ENCODE results near the gene ATF6B. TPM values are rescaled to one million over a fixed set of nuclear protein-coding genes. Genes with fewer than 3 reads are reported as not detected.

ATF6B gene
- total RNA-seq (2016; rRNA removed; fragmentation: Illumina TruSeq; extraction: Trizol) = 7.5 and 18.1 TPM in 2 replicates
- total RNA-seq (2016; cell fraction: cytosol; rRNA removed; fragmentation: Illumina TruSeq; extraction: Trizol; ENCODE audit: low read depth) = 5.4 and 6.0 TPM in 2 replicates
- total RNA-seq (2016; cell fraction: insoluble cytoplasmic fraction; rRNA removed; fragmentation: Illumina TruSeq; extraction: Trizol) = 6.5 and 17.9 TPM in 2 replicates
- total RNA-seq (2016; cell fraction: membrane; rRNA removed; fragmentation: Illumina TruSeq; extraction: Trizol) = 4.1 and 4.3 TPM in 2 replicates
- 22.6 and 23.3 TPM in 2 replicates for total RNA-seq (2016; cell fraction: nucleus; rRNA removed; fragmentation: Illumina TruSeq; extraction: Trizol)
- polyA plus RNA-seq (2011; rRNA removed) = 44.0 and 45.8 TPM in 2 replicates
- 13.6 and 15.3 TPM in 2 replicates for polyA plus RNA-seq (2011; cell fraction: cytosol; rRNA removed)
- polyA plus RNA-seq (2011; cell fraction: nucleus; rRNA removed) = 155 and 167 TPM in 2 replicates
- 24.1 and 28.4 TPM in 2 replicates for polyA plus RNA-seq (2012)
- polyA plus RNA-seq (2016; cell fraction: cytosol; fragmentation: Illumina TruSeq; extraction: Trizol; ENCODE audit: low read depth) = 2.5 and 3.2 TPM in 2 replicates
- 10.4 and 12.2 TPM in 2 replicates for polyA plus RNA-seq (2016; cell fraction: insoluble cytoplasmic fraction; fragmentation: Illumina TruSeq; extraction: Trizol; ENCODE audit: low read depth)
- 3.3 and 4.5 TPM in 2 replicates for polyA plus RNA-seq (2016; cell fraction: membrane; fragmentation: Illumina TruSeq; extraction: Trizol; ENCODE audit: low read depth)
- 77.6 and 81.7 TPM in 2 replicates for polyA plus RNA-seq (2016; cell fraction: nucleus; fragmentation: Illumina TruSeq; extraction: Trizol; ENCODE audit: insufficient read depth, low read depth)
- polyA minus RNA-seq (2011; rRNA and poly(A)+ RNA removed; ENCODE audit: low replicate concordance) = 79.0 and 84.0 TPM in 2 replicates
- polyA minus RNA-seq (2011; cell fraction: cytosol; rRNA and poly(A)+ RNA removed) = 14.2 and 16.6 TPM in 2 replicates
- 40.5 and 43.0 TPM in 2 replicates for polyA minus RNA-seq (2011; cell fraction: nucleus; rRNA and poly(A)+ RNA removed)
- percentile 74 among the genes with signal in this experiment for Bru-seq, nascent RNA
- percentile 67 among the genes with signal in this experiment for BruChase-seq, experiment 1, labeled RNA remaining after a 6-hour chase
- percentile 71 among the genes with signal in this experiment for BruChase-seq, experiment 2, labeled RNA remaining after a 2-hour chase
- long read RNA-seq, experiment 1, partial matches to known transcripts = 0 of 5 reads
- long read RNA-seq, experiment 1, other reads (novel, unspliced or antisense) = 1 of 5 reads
- long read RNA-seq, experiment 2, transcript ATF6B-210 (18 exons, 2,620 nt) = major isoform, 12 of 33 reads
- long read RNA-seq, experiment 2, partial matches to known transcripts = 11 of 33 reads
- long read RNA-seq, experiment 2, other reads (novel, unspliced or antisense) = 9 of 33 reads

- H3K4me3 ChIP-seq (replicated peaks in 1 of 3; ENCODE audit: insufficient read depth in 1 of 3, low read depth in 2 of 3, low read length in 3 of 3) = peak within 1 kb of the TSS; percentile 95 to 100 (median 99)
- peak within 1 kb of the TSS; percentile 81 for H3K27ac ChIP-seq (ENCODE audit: extremely low read length, insufficient read depth, low read length)
- BruUV-seq (replicated peaks) = TSS peak; percentile 46
- in situ Hi-C loops (cut with HindIII; ENCODE audit: extremely low pct_ligation_motif_present, low pct_unique_long_range_greater_than_20kb) = no loop called here
- H3K36me3 ChIP-seq (replicated peaks in 1 of 2; ENCODE audit: control insufficient read depth in 1 of 2, insufficient read depth in 2 of 2, low read length in 2 of 2) = peaks cover 0 to 22% of the 10 kb centered on the region in 2 experiments; a peak in 3 of 5 replicates
- peak within 1 kb of the TSS; percentile 86 for H3K9ac ChIP-seq (ENCODE audit: insufficient read depth, low read depth, low read length)
- H3K4me1 ChIP-seq (ENCODE audit: insufficient read depth, low read length) = peaks cover 33% of the 10 kb centered on the region
- ChIA-PET POLR2A (interaction anchor here (0.5 to 4.4 kb wide), 30 partner anchors 8 to 844 kb away, joined by 3 to 35 read pairs (median 4); partner anchors contain the start of genes AGPAT1, CFB, HSPA1B and LSM2), CTCF (ENCODE audit: low intra/inter-chr PET ratio, low total read pairs) (interaction anchor here (0.8 kb wide), 1 partner anchor 26 kb away, joined by 4 read pairs; the partner anchor contains the start of gene PPT2)
- H3K4me2 ChIP-seq (ENCODE audit: low read depth, low read length) = peak within 1 kb of the TSS; percentile 93
- peak; percentile 94 for FAIRE-seq
- H2AFZ ChIP-seq (ENCODE audit: low read length) = no peak within 1 kb of the TSS
- H4K20me1 ChIP-seq (ENCODE audit: insufficient read depth, low read length) = no peaks in the 10 kb centered on the region
- no peaks in the 10 kb centered on the region for H3K9me3 ChIP-seq (ENCODE audit: low read length)
- peak; percentile 100 for DNase-seq (ENCODE audit: low spot score)
- peaks cover 25% of the 10 kb centered on the region for H3K79me2 ChIP-seq (ENCODE audit: insufficient read depth, low read length)
- under 1% methylated on average over 26 of the region's 44 CpGs for WGBS (ENCODE audit: low lambda C conversion rate)
- no peaks in the 10 kb centered on the region; a peak in 2 of 5 replicates for H3K27me3 ChIP-seq (ENCODE audit: control insufficient read depth in 1 of 2, insufficient read depth in 2 of 2, low read length in 2 of 2)
- ATAC-seq = peak; percentile 93
- intact Hi-C loops (cut with micrococcal nuclease; ENCODE audit: unreplicated experiment) = loop anchor here (1.0 kb wide), 1 partner anchor 50 kb away; the partner anchor contains the start of gene RNF5
- TF ChIP-seq NFYC (CRISPR knock-in tag; IDR thresholded peaks at IDR 0.05) (peak; percentile 93), MAFK (conservative IDR thresholded peaks at IDR 0.05 in 1 of 2, IDR thresholded peaks at IDR 0.05 in 1 of 2; ENCODE audit: low read length in 2 of 2) (peak; percentile 65 to 83; a peak in 3 of 4 replicates), ZNF235 (CRISPR knock-in tag; IDR thresholded peaks at IDR 0.05; ENCODE audit: borderline replicate concordance) (peak; percentile 61; the same call in 1 of the 2 replicates), ZNF543 (CRISPR knock-in tag; IDR thresholded peaks at IDR 0.05) (0 out of 2 replicates have a peak, but pooled peaks have one; percentile 58), ZNF414 (CRISPR knock-in tag; IDR thresholded peaks at IDR 0.05) (0 out of 2 replicates have a peak, but pooled peaks have one; percentile 43), YY1 (IDR thresholded peaks at IDR 0.05; ENCODE audit: insufficient read depth, insufficient replicate concordance, low read depth, low read length) (peak; percentile 94), TFE3 (CRISPR knock-in tag; IDR thresholded peaks at IDR 0.05) (no peak; the same call in 1 of the 2 replicates), ZBTB20 (CRISPR knock-in tag; IDR thresholded peaks at IDR 0.05; ENCODE audit: borderline replicate concordance, low read depth) (0 out of 2 replicates have a peak, but pooled peaks have one; percentile 62), ZBTB46 (CRISPR knock-in tag; IDR thresholded peaks at IDR 0.05; ENCODE audit: borderline replicate concordance) (peak; percentile 32; the same call in 1 of the 2 replicates), ZMYM4 (CRISPR knock-in tag; IDR thresholded peaks at IDR 0.05) (peak; percentile 66), RXRB (CRISPR knock-in tag; IDR thresholded peaks at IDR 0.05; ENCODE audit: borderline replicate concordance) (0 out of 2 replicates have a peak, but pooled peaks have one; percentile 9)
These were observed at the start of gene ATF6B for GRCh38 chr6:32127717-32128592. ATF6B (minus strand) TSS chr6:32128246; CDS start chr6:32128207, 39 bp downstream.

Data from HepG2 (cell line).